ENCODE data around the gene FAM72A.
"Not testable (repeated sequence)": the region's sequence is repeated elsewhere in the genome, so short reads cannot be mapped to it uniquely, and the experiment has no call there.

- TF ChIP-seq, protein P1, sequence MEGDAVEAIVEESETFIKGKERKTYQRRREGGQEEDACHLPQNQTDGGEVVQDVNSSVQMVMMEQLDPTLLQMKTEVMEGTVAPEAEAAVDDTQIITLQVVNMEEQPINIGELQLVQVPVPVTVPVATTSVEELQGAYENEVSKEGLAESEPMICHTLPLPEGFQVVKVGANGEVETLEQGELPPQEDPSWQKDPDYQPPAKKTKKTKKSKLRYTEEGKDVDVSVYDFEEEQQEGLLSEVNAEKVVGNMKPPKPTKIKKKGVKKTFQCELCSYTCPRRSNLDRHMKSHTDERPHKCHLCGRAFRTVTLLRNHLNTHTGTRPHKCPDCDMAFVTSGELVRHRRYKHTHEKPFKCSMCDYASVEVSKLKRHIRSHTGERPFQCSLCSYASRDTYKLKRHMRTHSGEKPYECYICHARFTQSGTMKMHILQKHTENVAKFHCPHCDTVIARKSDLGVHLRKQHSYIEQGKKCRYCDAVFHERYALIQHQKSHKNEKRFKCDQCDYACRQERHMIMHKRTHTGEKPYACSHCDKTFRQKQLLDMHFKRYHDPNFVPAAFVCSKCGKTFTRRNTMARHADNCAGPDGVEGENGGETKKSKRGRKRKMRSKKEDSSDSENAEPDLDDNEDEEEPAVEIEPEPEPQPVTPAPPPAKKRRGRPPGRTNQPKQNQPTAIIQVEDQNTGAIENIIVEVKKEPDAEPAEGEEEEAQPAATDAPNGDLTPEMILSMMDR (IDR thresholded peaks at IDR 0.05; ENCODE audit: borderline replicate concordance, extremely low read depth, low read length, poor library complexity, severe bottlenecking): not testable (repeated sequence)
- TF ChIP-seq EZH2 (IDR thresholded peaks at IDR 0.05; ENCODE audit: borderline replicate concordance, low read depth, low read length, severe bottlenecking): not testable (repeated sequence)
These were observed 37.6 kb upstream of the FAM72A start for GRCh38 chr1:206240288-206240687.
